Stimulated activated CD8-positive, alpha-beta memory T cell treated with anti-CD3 and anti-CD28 coated beads, Interleukin-12 subunit alpha, Interleukin-12 subunit beta, amount 100 ng/mL, for 4 hours (primary cell): ENCODE results near the gene C2CD4B.

ENCODE experiments used
- DNase-seq: peaks from one replicate; pipeline ENCODE4 v3.0.0-alpha.2; 2020; ENCODE audit warnings: low read depth

The C2CD4B gene, protein sequence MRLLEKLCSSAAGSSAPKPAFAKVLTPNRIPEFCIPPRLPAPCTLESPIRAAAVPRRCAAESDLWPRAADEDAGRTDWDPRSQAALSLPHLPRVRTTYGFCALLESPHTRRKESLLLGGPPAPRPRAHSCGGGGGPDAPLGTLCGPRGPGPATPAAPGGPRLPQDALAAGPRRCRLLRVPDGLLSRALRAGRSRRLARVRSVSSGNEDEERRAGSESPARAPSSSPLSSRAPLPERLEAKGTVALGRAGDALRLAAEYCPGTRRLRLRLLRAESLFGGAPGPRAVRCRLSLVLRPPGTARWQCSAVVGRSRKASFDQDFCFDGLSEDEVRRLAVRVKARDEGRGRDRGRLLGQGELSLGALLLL

GRCh38 chr15:62165104-62165792 is at the start of gene C2CD4B:
Gene C2CD4B, minus strand, starts transcription at chr15:62165285. Its CDS starts 301 bp downstream, at chr15:62164984.
- no peak for DNase-seq

- no peak for DNase-seq
These were observed 47.7 kb upstream of the C2CD4B start for GRCh38 chr15:62212741-62213140.

DNA sequence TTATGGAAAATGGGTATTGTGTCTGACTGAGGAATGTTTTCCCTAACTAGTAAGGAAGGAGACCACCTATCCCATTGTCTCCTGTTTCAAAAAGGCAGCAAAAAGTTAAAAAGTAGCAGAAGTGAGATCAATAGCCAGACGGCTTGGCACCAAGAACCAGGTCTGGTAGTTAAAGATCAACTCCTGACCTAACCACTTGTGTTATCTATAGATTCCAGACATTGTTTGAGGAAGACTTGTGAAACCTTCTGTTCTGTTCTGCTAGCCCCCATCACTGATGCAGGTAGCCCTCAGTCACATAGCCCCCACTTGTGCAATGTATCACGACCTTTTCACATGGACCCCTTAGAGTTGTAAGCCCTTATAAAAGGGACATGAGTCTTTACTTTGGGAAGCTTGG is 46.3 kb upstream of the C2CD4B start:
- no peak for DNase-seq

GRCh38 chr15:62209821-62210220 is 44.7 kb upstream of the C2CD4B start:
- DNase-seq, result no peak

DNA sequence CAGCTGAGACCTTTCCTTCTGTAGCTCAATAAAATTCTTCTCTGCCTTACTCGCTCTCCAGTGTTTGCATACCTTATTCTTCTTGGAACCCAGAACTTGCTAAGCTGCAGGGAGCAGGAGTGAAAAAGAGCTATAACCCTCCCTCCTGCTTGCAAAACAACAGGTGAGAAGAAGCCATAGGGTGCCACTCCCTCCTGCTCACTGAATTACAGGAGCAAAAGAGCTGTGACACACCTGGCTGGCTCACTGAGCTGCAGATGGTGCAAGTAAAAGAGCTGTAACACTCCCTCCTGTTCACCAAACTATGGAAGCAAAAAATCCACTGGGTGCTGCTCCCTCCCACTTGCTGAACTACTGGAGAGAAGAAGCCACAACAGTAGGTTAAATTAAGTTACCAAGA is 44.2 kb upstream of the C2CD4B start:
- DNase-seq, result no peak

GRCh38 chr15:62208884-62209283 is 43.8 kb upstream of the C2CD4B start:
- DNase-seq, result no peak

DNA sequence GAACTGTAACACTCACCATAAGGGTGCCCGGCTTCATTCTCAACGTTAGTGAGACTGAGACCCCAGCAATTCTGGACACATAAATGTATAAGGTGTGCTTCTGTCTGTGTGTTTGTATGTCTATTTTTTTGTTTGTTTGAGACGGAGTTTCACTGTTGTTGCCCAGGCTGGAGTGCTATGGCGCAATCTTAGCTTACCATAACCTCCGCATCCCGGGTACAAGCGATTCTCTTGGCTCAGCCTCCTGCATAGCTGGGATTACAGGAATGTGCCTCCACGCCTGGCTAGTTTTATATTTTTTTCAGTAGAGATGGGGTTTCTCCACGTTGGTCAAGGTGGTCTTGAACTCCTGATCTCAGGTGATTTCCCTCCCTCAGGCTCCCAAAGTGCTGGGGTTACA is 43.3 kb upstream of the C2CD4B start:
- DNase-seq, result no peak

DNA sequence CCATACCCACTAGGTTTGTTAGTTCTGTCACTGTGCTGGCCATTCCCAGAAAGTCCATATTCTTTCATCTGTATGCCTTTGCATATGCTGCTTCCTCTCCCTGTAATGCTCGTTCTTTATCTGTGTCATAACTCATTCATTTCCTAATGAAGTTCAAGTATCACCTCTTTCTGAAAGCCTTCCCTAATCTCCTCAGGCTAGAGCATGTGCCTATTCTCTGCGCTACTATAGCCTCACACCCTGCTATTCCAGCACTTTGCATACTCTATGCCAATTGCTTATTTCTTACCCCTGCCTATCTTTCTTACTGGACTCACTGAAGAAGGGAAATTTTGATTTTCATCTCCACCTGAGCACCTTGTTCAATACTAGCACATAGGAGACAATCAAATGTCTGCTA is 25.6 kb upstream of the C2CD4B start:
- no peak for DNase-seq

DNA sequence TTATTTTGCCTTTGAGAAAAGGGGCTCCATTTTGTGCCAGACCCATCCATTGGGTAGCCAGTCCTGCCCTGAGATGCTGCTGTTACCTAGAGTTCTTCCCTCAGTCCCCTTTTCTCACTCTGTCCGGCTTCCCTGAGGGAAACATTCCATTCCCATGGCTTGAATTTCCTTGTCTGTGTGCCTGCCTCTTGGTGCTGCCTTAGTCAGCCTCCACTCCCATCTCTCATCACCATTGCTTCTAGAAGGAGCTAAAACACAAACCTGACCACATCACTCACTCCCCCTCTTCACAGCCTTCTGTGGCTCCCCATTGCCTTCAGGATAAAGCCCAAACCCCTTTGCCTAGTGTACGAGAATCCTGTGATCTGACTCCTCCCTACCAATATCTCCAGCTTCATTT is 25.2 kb upstream of the C2CD4B start:
- no peak for DNase-seq

DNA sequence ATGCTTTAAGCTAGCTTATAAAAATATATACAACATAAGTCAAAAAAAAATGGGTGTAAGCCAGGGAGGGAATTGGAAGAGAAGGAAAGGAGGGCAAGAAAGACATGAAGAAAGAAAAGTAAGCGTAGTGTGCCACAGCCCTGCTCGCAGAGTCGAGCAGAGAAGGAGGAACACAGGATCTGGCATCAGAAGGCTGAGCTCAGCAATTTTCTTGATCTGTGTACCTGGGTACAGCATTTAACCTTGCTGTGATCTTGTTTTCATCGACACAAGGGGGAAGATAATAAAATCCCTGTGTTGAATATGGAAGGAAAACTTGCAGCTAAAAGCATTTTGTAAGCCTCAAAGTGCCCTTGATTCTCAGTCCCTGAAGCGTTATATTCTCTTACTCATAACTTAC is 23.7 kb upstream of the C2CD4B start:
- DNase-seq, result no peak

- no peak for DNase-seq
These were observed 22.8 kb upstream of the C2CD4B start for GRCh38 chr15:62187910-62188309.

- DNase-seq, result no peak
These were observed 22.3 kb upstream of the C2CD4B start for GRCh38 chr15:62187425-62187824.

DNA sequence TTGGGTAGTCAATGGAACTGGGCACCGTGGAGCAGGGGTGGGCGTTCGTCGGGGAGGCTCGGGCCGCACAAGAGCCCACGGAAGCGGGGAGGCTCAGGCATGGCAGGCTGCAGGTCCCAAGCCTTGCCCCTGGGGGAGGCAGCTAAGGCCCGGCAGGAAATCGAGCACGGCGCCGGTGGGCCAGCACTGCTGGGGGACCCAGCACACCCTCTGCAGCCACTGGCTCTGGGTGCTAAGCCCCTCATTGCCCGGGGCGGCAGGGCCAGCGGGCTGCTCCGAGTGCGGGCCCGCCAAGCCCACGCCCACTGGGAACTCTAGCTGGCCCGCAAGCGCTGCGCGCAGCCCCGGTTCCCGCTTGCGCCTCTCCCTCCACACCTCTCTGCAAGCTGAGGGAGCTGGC is 21.5 kb upstream of the C2CD4B start:
- DNase-seq, result no peak

DNA sequence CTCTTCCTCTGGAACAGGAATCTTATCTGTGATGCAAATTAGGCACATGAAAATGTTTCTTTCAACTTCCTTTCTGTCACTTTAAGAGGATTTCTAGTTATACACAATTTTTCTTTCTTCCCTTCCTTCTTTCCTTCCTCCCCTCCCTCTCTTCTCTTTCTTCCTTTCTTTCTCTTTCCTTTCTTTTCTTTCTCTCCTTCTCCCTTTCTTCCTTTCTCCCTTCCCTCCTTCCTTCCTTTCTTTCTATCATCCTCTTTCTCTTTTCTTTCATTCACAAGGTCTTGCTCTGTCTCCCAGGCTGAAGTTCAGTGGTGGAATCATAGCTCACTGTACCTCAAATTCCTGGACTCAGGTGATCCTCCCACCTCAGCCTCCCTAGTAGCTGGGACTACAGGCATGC is 18.0 kb upstream of the C2CD4B start:
- DNase-seq, result no peak

DNA sequence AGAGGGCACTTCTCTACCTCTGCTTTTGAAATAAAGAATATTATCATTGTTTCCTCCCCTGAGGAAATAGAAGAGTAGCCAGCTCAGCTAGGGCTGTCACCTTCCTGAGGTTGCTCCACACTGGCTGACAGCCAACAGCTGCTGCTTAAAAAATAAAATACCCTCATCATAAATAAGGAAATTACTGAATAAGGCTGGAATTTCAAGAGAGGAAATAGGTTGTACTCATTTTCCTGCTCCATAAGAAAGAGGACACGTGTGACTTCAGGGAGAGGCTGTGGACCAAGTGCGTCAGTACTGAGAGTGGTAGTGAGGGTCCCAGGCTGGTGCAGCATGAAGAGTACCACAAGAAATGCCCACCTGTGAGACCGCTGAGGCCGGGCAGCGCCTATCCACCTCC is 8.1 kb upstream of the C2CD4B start:
- DNase-seq, result no peak

GRCh38 chr15:62171882-62172281 is 6.8 kb upstream of the C2CD4B start:
- no peak for DNase-seq

GRCh38 chr15:62165793-62166375 is 799 bp upstream of the C2CD4B start:
- DNase-seq, result no peak

- DNase-seq, result no peak
These were observed 535 bp downstream of the C2CD4B start for GRCh38 chr15:62164396-62165103.

GRCh38 chr15:62164014-62164395 is 1.1 kb downstream of the C2CD4B start:
- no peak for DNase-seq

- no peak for DNase-seq
These were observed 1.6 kb downstream of the C2CD4B start for GRCh38 chr15:62163397-62164013.

DNA sequence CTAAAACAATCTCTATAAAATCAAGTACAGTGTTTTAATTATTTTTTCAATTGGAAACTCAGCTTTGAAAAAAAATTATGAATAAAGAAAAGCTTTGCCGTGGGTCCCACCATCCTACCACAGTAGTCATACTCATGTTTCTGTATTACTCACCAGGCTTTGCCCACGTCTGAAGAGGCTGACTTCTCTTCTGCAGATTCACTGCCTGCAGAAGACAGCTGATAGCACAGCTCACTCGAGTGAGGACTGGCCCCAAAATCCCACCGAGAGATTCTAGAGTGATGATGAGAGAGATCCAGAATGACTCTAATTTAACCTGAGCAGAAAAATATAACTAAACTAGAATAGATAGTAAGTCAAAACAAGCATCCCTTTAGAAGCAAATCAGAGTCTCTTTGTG is 11.9 kb downstream of the C2CD4B start:
- no peak for DNase-seq

DNA sequence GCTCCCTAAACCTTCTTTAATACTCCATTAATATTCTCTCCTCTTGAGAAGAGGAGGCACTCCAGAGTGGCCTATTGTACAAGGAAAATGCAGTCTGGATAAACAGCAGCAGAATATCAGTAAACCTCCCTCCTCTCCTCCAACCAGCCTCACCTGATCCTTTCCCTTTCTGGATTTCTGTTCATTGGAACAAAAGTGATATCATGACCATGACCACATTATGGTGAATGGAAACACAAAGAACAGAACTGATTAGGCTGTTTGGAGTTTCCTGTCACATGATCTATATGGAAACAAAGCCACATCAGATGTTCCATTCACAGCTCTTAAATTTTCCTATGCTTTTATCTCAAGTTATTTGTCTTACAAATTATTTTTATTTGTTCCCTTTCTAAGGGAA is 14.6 kb downstream of the C2CD4B start:
- no peak for DNase-seq
